ENCODE measurements around the gene ZDHHC14. TPM values are rescaled to one million over a fixed set of nuclear protein-coding genes. Genes with fewer than 3 reads are reported as not detected.
"Not testable (repeated sequence)": the region's sequence is repeated elsewhere in the genome, so short reads cannot be mapped to it uniquely, and the experiment has no call there.

The ZDHHC14 gene
- total RNA-seq, 1 donor from 2014 or later = 6.8 TPM

DNA sequence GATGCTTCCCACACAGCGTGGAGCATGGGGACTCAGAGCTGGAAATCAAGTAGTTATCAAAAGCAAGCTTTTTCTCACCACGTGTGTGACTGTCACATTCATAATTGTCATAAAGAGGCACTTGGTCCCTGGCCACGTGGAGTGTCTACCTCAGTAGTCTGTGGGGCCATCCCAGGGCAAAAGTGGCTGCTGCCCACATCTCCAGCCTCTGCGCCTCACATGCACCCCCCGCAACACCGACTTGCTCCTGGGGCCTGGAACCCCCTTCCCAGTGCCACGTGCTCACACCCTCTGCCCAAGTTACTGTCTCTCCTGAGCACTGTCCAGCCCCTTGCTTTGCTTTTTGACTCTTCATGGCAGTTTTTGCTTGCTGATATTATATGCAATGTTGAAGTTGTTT is 308.9 kb downstream of the ZDHHC14 start:
- no peak overlapping the region for H3K27ac ChIP-seq (ENCODE audit: low read depth, low read length)
- H3K4me1 ChIP-seq (ENCODE audit: control insufficient read depth in 3 of 3, insufficient read depth in 3 of 3, low read length in 3 of 3) = peaks cover 13 to 17% (median 14%) of the 10 kb centered on the region in 3 donors
- no peak overlapping the region for H3K4me3 ChIP-seq (ENCODE audit: low read length in 3 of 3)
- no peak overlapping the region for H3K9ac ChIP-seq (ENCODE audit: low read depth in 1 of 3, low read length in 3 of 3)
- H3K27me3 ChIP-seq (ENCODE audit: control insufficient read depth in 3 of 3, insufficient read depth in 3 of 3, low read length in 3 of 3) = no peaks in the 10 kb centered on the region
- no peaks in the 10 kb centered on the region for H3K36me3 ChIP-seq (ENCODE audit: control insufficient read depth in 3 of 3, insufficient read depth in 3 of 3, low read length in 3 of 3)
- H3K9me3 ChIP-seq (ENCODE audit: control insufficient read depth in 3 of 3, low read length in 3 of 3) = no peaks in the 10 kb centered on the region

DNA sequence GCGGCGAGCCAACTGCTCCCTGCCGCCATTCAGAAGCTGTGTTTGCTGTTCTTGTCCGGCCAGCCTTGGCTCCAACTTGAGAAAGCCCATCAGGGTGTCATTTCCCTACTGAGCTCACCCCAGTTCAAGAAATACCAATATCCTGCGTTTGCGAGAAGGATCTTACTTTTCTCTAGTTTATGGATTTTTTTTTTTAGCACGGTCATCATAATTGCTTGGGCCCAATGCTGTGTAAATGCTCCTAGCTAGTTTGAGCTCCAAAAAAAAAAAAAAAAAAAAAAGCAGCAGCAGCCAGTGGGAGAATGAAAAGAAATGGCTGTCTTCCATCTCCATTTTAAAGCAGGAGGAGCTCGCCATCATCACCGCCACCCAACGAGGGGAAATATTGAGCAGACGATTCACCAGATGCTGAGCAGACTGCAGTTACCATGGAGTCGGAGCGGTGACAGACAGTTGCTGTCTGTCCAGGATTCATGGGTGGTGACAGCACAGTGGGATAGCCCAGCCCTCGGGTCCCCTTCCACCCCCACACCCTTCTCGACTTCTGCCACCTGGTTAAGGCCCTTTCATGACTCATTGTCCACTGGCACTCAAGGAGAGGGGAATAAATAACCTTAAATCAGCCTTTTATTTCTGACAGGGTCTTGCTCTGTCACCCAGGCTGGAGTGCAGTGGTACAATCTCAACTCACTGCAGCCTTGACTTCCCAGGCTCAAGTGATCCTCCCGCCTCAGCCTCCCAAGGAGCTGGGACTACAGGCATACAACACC is 309.6 kb downstream of the ZDHHC14 start:
- no peak overlapping the region for H3K27ac ChIP-seq (ENCODE audit: low read depth, low read length)
- H3K4me1 ChIP-seq (ENCODE audit: control insufficient read depth in 3 of 3, insufficient read depth in 3 of 3, low read length in 3 of 3) = peaks cover 13 to 17% (median 14%) of the 10 kb centered on the region in 3 donors
- no peaks in the 10 kb centered on the region for H3K27me3 ChIP-seq (ENCODE audit: control insufficient read depth in 3 of 3, insufficient read depth in 3 of 3, low read length in 3 of 3)

DNA sequence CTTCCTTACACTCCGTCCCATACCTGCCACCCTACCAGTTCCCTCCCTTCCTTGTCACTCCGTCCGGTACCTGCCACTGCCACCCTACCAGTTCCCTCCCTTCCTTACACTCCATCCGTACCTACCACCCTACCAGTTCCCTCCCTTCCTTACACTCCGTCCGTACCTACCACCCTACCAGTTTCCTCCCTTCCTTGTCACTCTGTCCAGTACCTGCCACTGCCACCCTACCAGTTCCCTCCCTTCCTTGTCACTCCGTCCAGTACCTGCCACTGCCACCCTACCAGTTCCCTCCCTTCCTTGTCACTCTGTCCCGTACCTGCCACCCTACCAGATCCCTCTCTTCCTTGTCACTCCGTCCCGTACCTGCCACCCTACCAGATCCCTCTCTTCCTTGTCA is 310.6 kb downstream of the ZDHHC14 start:
- not testable (repeated sequence) for H3K36me3 ChIP-seq (ENCODE audit: control insufficient read depth in 3 of 3, insufficient read depth in 3 of 3, low read length in 3 of 3); H3K9me3 ChIP-seq (ENCODE audit: control insufficient read depth in 3 of 3, low read length in 3 of 3); H3K9ac ChIP-seq (ENCODE audit: low read depth in 1 of 3, low read length in 3 of 3); H3K27me3 ChIP-seq (ENCODE audit: control insufficient read depth in 3 of 3, insufficient read depth in 3 of 3, low read length in 3 of 3); H3K4me3 ChIP-seq (ENCODE audit: low read length in 3 of 3); H3K27ac ChIP-seq (ENCODE audit: low read depth, low read length)
- peaks cover 13 to 17% (median 14%) of the 10 kb centered on the region in 3 donors for H3K4me1 ChIP-seq (ENCODE audit: control insufficient read depth in 3 of 3, insufficient read depth in 3 of 3, low read length in 3 of 3)

More for the DNA sequence above, 309.6 kb downstream of the ZDHHC14 start:
- H3K36me3 ChIP-seq (ENCODE audit: control insufficient read depth in 3 of 3, insufficient read depth in 3 of 3, low read length in 3 of 3) = no peaks in the 10 kb centered on the region
- H3K4me3 ChIP-seq (ENCODE audit: low read length in 3 of 3) = no peak overlapping the region
- no peaks in the 10 kb centered on the region for H3K9me3 ChIP-seq (ENCODE audit: control insufficient read depth in 3 of 3, low read length in 3 of 3)
- no peak overlapping the region for H3K9ac ChIP-seq (ENCODE audit: low read depth in 1 of 3, low read length in 3 of 3)

DNA sequence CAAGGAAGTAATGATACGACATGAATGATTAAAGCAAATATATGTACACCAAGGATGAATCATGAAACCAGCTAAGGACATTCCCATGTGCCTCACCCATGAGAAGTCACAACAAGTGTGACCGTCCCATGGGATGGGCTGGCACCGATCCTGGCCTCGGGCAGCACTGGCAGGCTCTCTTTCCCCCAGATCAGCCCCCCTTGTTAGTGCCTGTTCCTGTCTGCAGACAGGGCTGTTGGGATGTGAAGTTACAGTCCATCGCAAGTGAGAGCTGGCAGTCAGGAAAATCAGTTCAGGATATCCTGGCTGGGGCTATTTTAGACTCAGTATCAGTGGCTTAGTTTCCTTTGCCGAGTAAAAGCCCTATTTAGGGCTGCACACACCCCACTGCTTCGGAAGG is 312.9 kb downstream of the ZDHHC14 start:
- Histone ChIP-seq H3K9ac (ENCODE audit: low read depth in 1 of 3, low read length in 3 of 3) (no peak overlapping the region), H3K27ac (ENCODE audit: low read depth, low read length) (no peak overlapping the region), H3K4me1 (ENCODE audit: control insufficient read depth in 3 of 3, insufficient read depth in 3 of 3, low read length in 3 of 3) (peaks cover 6 to 10% (median 8%) of the 10 kb centered on the region in 3 donors), H3K27me3 (ENCODE audit: control insufficient read depth in 3 of 3, insufficient read depth in 3 of 3, low read length in 3 of 3) (no peaks in the 10 kb centered on the region), H3K4me3 (ENCODE audit: low read length in 3 of 3) (no peak overlapping the region), H3K9me3 (ENCODE audit: control insufficient read depth in 3 of 3, low read length in 3 of 3) (peaks cover 0 to 2% (median 0%) of the 10 kb centered on the region in 3 donors), H3K36me3 (ENCODE audit: control insufficient read depth in 3 of 3, insufficient read depth in 3 of 3, low read length in 3 of 3) (no peaks in the 10 kb centered on the region)

DNA sequence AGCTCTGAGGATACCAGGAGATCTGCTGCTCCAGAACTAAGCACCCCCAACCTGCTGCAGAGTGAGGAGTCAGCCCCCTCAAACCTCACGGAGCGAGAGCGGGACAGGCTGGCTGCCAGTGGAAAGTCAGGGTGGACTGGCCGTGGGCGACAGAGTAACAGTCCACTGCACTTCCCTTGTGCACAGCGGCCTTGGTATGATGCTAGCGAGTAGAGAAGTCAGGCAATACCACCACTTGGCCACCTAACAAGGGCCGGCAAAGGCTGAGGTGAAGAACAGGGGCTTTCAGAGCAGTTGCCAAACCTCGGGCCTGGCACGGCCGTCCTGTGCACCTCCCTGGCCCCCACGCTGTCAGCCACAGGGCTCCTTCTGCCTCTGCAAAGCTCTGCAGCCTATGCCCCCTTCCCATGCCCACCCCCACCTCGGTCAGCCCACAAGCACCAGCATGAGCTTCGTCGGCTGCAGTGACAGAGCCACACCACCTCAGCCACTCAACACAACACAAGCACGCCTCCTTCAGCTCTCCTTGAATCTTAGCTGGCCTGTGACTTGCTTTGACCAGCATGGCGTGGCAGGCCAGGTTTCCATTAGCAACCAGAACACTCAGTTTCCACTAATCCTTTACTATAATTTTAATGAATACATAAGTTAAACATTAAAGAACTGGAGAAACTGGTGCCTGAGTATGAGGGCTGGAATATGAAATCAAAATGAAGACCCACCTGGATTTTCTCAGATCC is 314.5 kb downstream of the ZDHHC14 start:
- no peaks in the 10 kb centered on the region for H3K27me3 ChIP-seq (ENCODE audit: control insufficient read depth in 3 of 3, insufficient read depth in 3 of 3, low read length in 3 of 3)
- no peaks in the 10 kb centered on the region for H3K36me3 ChIP-seq (ENCODE audit: control insufficient read depth in 3 of 3, insufficient read depth in 3 of 3, low read length in 3 of 3)
- H3K4me3 ChIP-seq (ENCODE audit: low read length in 3 of 3) = no peak overlapping the region
- peaks cover 0 to 2% (median 0%) of the 10 kb centered on the region in 3 donors for H3K9me3 ChIP-seq (ENCODE audit: control insufficient read depth in 3 of 3, low read length in 3 of 3)
- H3K4me1 ChIP-seq (ENCODE audit: control insufficient read depth in 3 of 3, insufficient read depth in 3 of 3, low read length in 3 of 3) = peaks cover 0 to 3% (median 2%) of the 10 kb centered on the region in 3 donors
- no peak overlapping the region for H3K27ac ChIP-seq (ENCODE audit: low read depth, low read length)
- H3K9ac ChIP-seq (ENCODE audit: low read depth in 1 of 3, low read length in 3 of 3) = no peak overlapping the region

DNA sequence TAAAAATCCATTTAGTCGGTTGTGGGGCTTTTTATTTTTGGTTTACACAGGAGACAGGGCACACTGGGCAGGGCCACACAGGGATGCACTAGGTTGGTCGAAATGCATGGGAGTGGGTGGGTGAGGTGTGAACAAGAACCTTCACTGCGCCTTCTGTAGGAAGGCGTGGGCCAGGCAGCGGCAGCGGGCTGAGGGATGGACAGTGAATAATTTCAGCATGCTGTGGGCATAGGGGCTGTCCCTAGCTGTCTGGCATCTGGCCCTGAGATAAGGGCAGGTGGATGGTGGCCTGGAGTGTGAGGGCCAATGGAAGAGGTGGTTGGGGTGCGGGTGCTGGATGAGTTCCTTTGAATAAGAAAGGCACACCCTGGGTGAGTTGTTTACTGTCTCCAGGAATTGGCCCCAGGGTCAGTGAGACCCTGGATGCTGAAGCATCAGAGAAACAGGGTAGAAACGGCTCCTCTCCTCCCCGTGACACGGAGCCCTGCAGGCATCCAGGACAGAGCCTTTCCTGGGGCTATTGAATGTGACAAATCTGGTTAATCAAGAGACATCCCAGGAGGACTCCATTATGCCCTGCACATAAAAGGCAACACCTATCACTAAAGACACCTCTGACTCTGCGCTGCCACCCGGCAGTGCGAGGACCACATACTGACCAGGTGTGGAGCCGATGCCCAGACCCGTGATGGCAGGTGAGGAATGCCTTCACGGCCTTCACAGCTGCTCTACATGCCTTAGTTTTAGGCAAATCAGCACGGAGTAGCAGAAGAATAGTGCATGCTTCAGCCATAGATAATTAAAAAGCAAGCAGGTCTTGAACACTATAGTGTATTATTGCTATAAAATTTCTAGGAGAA is 319.0 kb downstream of the ZDHHC14 start:
- Histone ChIP-seq H3K4me3 (ENCODE audit: low read length in 3 of 3) (no peak overlapping the region), H3K36me3 (ENCODE audit: control insufficient read depth in 3 of 3, insufficient read depth in 3 of 3, low read length in 3 of 3) (no peaks in the 10 kb centered on the region), H3K27ac (ENCODE audit: low read depth, low read length) (no peak overlapping the region), H3K27me3 (ENCODE audit: control insufficient read depth in 3 of 3, insufficient read depth in 3 of 3, low read length in 3 of 3) (no peaks in the 10 kb centered on the region), H3K9ac (ENCODE audit: low read depth in 1 of 3, low read length in 3 of 3) (no peak overlapping the region), H3K4me1 (ENCODE audit: control insufficient read depth in 3 of 3, insufficient read depth in 3 of 3, low read length in 3 of 3) (no peaks in the 10 kb centered on the region), H3K9me3 (ENCODE audit: control insufficient read depth in 3 of 3, low read length in 3 of 3) (peaks cover 0 to 2% (median 0%) of the 10 kb centered on the region in 3 donors)

DNA sequence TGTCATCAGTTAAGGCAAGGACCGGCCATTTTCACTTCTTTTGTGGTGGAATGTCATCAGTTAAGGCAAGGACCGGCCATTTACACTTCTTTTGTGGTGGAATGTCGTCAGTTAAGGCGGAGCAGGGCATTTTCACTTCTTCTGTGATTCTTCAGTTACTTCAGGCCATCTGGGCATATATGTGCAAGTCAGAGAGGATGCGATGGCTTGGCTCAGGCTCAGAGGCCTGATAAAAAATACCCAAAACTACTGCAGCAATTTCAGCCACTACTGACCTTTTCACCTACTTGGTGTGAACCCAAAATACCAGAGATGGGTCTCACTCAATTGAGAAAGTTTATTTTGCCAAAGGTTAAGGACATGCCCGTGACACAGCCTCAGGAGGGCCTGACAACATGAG is 325.4 kb downstream of the ZDHHC14 start:
- not testable (repeated sequence) for H3K4me1 ChIP-seq (ENCODE audit: control insufficient read depth in 3 of 3, insufficient read depth in 3 of 3, low read length in 3 of 3); H3K27ac ChIP-seq (ENCODE audit: low read depth, low read length); H3K9me3 ChIP-seq (ENCODE audit: control insufficient read depth in 3 of 3, low read length in 3 of 3); H3K4me3 ChIP-seq (ENCODE audit: low read length in 3 of 3); H3K27me3 ChIP-seq (ENCODE audit: control insufficient read depth in 3 of 3, insufficient read depth in 3 of 3, low read length in 3 of 3); H3K9ac ChIP-seq (ENCODE audit: low read depth in 1 of 3, low read length in 3 of 3); H3K36me3 ChIP-seq (ENCODE audit: control insufficient read depth in 3 of 3, insufficient read depth in 3 of 3, low read length in 3 of 3)

DNA sequence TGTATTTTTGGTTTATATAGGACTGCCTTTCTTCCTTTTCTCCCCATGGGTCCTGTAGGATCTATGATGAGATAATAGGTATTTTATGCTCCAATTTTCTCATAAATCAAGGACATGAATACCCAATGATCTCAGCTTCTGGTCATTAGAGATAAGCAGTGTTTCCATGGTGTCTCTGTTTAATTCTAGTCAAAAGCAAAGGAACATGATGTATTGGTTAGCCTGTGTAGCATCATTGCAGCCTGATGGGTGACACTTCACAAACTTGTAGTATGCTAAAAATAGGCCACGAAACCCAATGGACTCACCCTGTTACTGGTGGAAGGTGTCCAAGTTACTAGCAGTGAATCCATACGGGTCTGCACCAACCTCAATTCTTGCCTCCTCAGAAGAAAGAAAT is 325.9 kb downstream of the ZDHHC14 start:
- Histone ChIP-seq H3K36me3 (ENCODE audit: control insufficient read depth in 3 of 3, insufficient read depth in 3 of 3, low read length in 3 of 3) (no peaks in the 10 kb centered on the region), H3K9ac (ENCODE audit: low read depth in 1 of 3, low read length in 3 of 3) (no peak overlapping the region), H3K27ac (ENCODE audit: low read depth, low read length) (no peak overlapping the region), H3K4me3 (ENCODE audit: low read length in 3 of 3) (no peak overlapping the region), H3K27me3 (ENCODE audit: control insufficient read depth in 3 of 3, insufficient read depth in 3 of 3, low read length in 3 of 3) (no peaks in the 10 kb centered on the region), H3K4me1 (ENCODE audit: control insufficient read depth in 3 of 3, insufficient read depth in 3 of 3, low read length in 3 of 3) (no peaks in the 10 kb centered on the region), H3K9me3 (ENCODE audit: control insufficient read depth in 3 of 3, low read length in 3 of 3) (no peaks in the 10 kb centered on the region)

DNA sequence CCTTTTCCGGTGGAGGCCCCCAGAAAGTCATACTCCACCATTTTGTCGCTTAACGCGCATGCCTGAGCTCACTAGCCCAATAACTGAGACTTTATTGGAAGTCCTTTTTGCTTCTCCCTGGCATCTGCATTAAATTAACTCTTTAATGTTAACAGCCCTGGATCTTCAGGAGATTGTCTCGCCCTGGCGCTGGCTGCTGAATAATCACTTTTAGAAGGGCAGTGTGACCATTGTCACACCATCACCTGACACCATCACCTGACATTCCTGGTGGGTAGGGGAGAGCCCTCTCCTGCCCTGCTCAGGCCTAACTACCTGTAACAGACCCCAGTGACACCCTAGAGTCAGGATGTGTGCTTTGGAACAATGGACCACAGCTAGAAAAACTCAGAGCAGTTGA is 326.6 kb downstream of the ZDHHC14 start:
- no peaks in the 10 kb centered on the region for H3K27me3 ChIP-seq (ENCODE audit: control insufficient read depth in 3 of 3, insufficient read depth in 3 of 3, low read length in 3 of 3)
- H3K36me3 ChIP-seq (ENCODE audit: control insufficient read depth in 3 of 3, insufficient read depth in 3 of 3, low read length in 3 of 3) = no peaks in the 10 kb centered on the region
- no peak overlapping the region for H3K4me3 ChIP-seq (ENCODE audit: low read length in 3 of 3)
- no peak overlapping the region for H3K27ac ChIP-seq (ENCODE audit: low read depth, low read length)
- no peaks in the 10 kb centered on the region for H3K9me3 ChIP-seq (ENCODE audit: control insufficient read depth in 3 of 3, low read length in 3 of 3)
- H3K4me1 ChIP-seq (ENCODE audit: control insufficient read depth in 3 of 3, insufficient read depth in 3 of 3, low read length in 3 of 3) = no peaks in the 10 kb centered on the region
- no peak overlapping the region for H3K9ac ChIP-seq (ENCODE audit: low read depth in 1 of 3, low read length in 3 of 3)

Measured in skeletal muscle tissue (tissue), 4 donors.